GM23338 (cell line): ENCODE measurements around the gene ERH. TPM values are rescaled to one million over a fixed set of nuclear protein-coding genes. Genes with fewer than 3 reads are reported as not detected.

Experiments used
- ATAC-seq: fragments of 200-7000 bp; cut with Tn5 transposase; 3 replicates; pipeline ENCODE4 v1.9.1; 2020
- DNase-seq: peaks from one replicate; pipeline ENCODE4 v3.0.0-alpha.2; 2015; ENCODE audit warnings: low spot score
- H2AFZ ChIP-seq: fragments of 200-600 bp; sonication (generic); 2 replicates; pipeline ENCODE4 v1.8.0; 2016; ENCODE audit warnings: antibody characterized with exemption, mild to moderate bottlenecking, moderate library complexity
- H3F3A ChIP-seq: fragments of 200-600 bp; sonication (generic); replicated peaks from 2 replicates; pipeline ENCODE4 v1.8.0; 2017; ENCODE audit warnings: antibody characterized with exemption, mixed run types, low read depth
- H3K27ac ChIP-seq: fragments of 200-600 bp; sonication (generic); 2 replicates; pipeline ENCODE4 v1.6.1; 2016; ENCODE audit warnings: low read depth
- H3K27me3 ChIP-seq: fragments of 200-600 bp; sonication (generic); 2 replicates; pipeline ENCODE4 v1.8.0; 2016; ENCODE audit warnings: mild to moderate bottlenecking, mixed run types, moderate library complexity; ENCODE audit not compliant: insufficient read depth
- H3K36me3 ChIP-seq: fragments of 200-600 bp; sonication (generic); 2 replicates; pipeline ENCODE4 v1.8.0; 2016; ENCODE audit warnings: mild to moderate bottlenecking; ENCODE audit not compliant: insufficient read depth
- H3K4me1 ChIP-seq: fragments of 200-600 bp; sonication (generic); 2 replicates; pipeline ENCODE4 v1.8.0; 2016; ENCODE audit warnings: mild to moderate bottlenecking, moderate library complexity; ENCODE audit not compliant: insufficient read depth
- H3K4me2 ChIP-seq: fragments of 200-600 bp; sonication (generic); 2 replicates; pipeline ENCODE4 v1.7.1; 2017; ENCODE audit warnings: mixed run types
- H3K4me3 ChIP-seq: fragments of 200-600 bp; sonication (generic); 2 replicates; pipeline ENCODE4 v1.6.1; 2016; ENCODE audit warnings: mixed run types
- H3K79me2 ChIP-seq: fragments of 200-600 bp; sonication (generic); replicated peaks from 2 replicates; pipeline ENCODE4 v1.8.0; 2017; ENCODE audit warnings: mild to moderate bottlenecking; ENCODE audit not compliant: insufficient read depth
- H3K9me2 ChIP-seq: fragments of 200-600 bp; sonication (generic); 2 replicates; pipeline ENCODE4 v1.8.0; 2017; ENCODE audit not compliant: insufficient read depth
- H4K20me1 ChIP-seq: fragments of 200-600 bp; sonication (generic); replicated peaks from 2 replicates; pipeline ENCODE4 v1.8.0; 2017; ENCODE audit warnings: mild to moderate bottlenecking; ENCODE audit not compliant: insufficient read depth
- H3K27ac Mint-ChIP-seq: 2 replicates; pipeline ENCODE4 v1.8.0; 2020; ENCODE audit warnings: inconsistent platforms, mild to moderate bottlenecking, moderate library complexity, mixed read lengths
- H3K27me3 Mint-ChIP-seq: 3 replicates; pipeline ENCODE4 v1.8.0; 2022; ENCODE audit warnings: low read depth, mild to moderate bottlenecking, moderate library complexity, mixed read lengths, inconsistent platforms; ENCODE audit not compliant: insufficient read depth, poor library complexity
- H3K36me3 Mint-ChIP-seq: 3 replicates; pipeline ENCODE4 v1.8.0; 2021; ENCODE audit warnings: low read depth, mild to moderate bottlenecking, inconsistent platforms, moderate library complexity, mixed read lengths
- H3K4me1 Mint-ChIP-seq: 3 replicates; pipeline ENCODE4 v1.8.0; 2020; ENCODE audit warnings: mild to moderate bottlenecking, inconsistent platforms, mixed read lengths
- H3K4me3 Mint-ChIP-seq: 3 replicates; pipeline ENCODE4 v1.8.0; 2021; ENCODE audit warnings: moderate library complexity, mild to moderate bottlenecking, inconsistent platforms, mixed read lengths
- H3K9me3 Mint-ChIP-seq: 3 replicates; pipeline ENCODE4 v1.8.0; 2020; ENCODE audit warnings: moderate library complexity, mild to moderate bottlenecking, inconsistent platforms, mixed read lengths
- CREB1 ChIP-seq: fragments of 250-450 bp; sonication (Bioruptor Pico); IDR thresholded peaks from 2 replicates; pipeline ENCODE4 v1.5.0; 2020; ENCODE audit warnings: low read depth, mild to moderate bottlenecking, moderate library complexity
- EZH2 ChIP-seq: fragments of 200-600 bp; sonication (generic); IDR thresholded peaks from one replicate; pipeline ENCODE4 v1.8.0; 2017; ENCODE audit warnings: antibody characterized with exemption, mild to moderate bottlenecking, low read depth; ENCODE audit not compliant: unreplicated experiment
- EZH2phosphoT487 ChIP-seq: fragments of 200-600 bp; sonication (generic); IDR thresholded peaks from one replicate; pipeline ENCODE4 v1.8.1; 2018; ENCODE audit warnings: antibody characterized with exemption; ENCODE audit not compliant: unreplicated experiment
- JUNB ChIP-seq: IDR thresholded peaks from one replicate; pipeline ENCODE4 v1.6.1; 2016; ENCODE audit warnings: antibody characterized with exemption; ENCODE audit not compliant: unreplicated experiment
- NANOG ChIP-seq: IDR thresholded peaks from 2 replicates; pipeline ENCODE4 v1.6.1; 2016; ENCODE audit warnings: antibody characterized with exemption, borderline replicate concordance
- ZNF114 ChIP-seq: fragments of 250-450 bp; sonication (Bioruptor Pico); IDR thresholded peaks from 2 replicates; pipeline ENCODE4 v1.5.0; 2020; ENCODE audit warnings: mild to moderate bottlenecking, moderate library complexity
- ZNF331 ChIP-seq: fragments of 250-450 bp; sonication (Bioruptor Pico); IDR thresholded peaks from 2 replicates; pipeline ENCODE4 v1.5.0; 2020; ENCODE audit warnings: low read depth, mild to moderate bottlenecking, moderate library complexity
- ZNF462 ChIP-seq: fragments of 250-450 bp; sonication (Bioruptor Pico); IDR thresholded peaks from 2 replicates; pipeline ENCODE4 v1.5.0; 2020; ENCODE audit warnings: mild to moderate bottlenecking, moderate library complexity
- polyA plus RNA-seq: library from polyadenylated mRNA; unstranded; fragments of >200 nt; fragmentation: Nextera tagmentation; extraction: Ambion mirVana; gene quantifications from 2 replicates; pipeline ENCODE4 v1.2.1, GENCODE V29; 2016
- total RNA-seq: library from RNA; depleted of rRNA; stranded (reverse); fragments of >200 nt; shearing (Covaris generic); gene quantifications from 2 replicates; pipeline ENCODE4 v1.2.3, GENCODE V29; 2014
- TF ChIP-seq, protein P1 (sequence below): IDR thresholded peaks from 2 replicates; pipeline ENCODE4 v1.6.1; 2016; ENCODE audit warnings: antibody characterized with exemption

Gene ERH
- total and polyA plus RNA-seq, 2 experiments from 2014 or later, result 188 to 545 TPM

DNA sequence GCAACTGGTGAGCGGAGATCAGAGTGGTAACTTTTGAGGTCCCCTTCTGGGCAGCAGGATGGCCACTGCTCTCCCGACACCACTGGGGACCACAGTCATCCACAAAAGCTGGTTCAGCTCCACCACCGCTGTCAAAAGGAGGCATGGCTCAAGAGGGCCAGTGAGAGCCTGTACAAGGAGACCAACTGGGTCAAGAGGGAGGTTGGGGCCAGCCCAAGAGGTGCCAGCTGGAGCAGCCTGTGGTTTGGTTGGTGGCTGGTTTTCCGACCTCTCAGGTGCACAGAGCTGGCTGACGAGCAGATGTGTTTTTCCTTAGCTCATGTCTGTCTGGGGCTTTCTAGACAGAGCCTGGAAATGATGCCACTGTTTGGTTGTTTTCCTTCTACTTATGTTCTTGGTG lies 60.1 kb downstream of the ERH start:
- Mint-ChIP-seq H3K36me3 (no peaks in the 10 kb centered on the region), H3K9me3 (no peaks in the 10 kb centered on the region), H3K27ac (no peak overlapping the region), H3K4me1 (no peaks in the 10 kb centered on the region; the same call in 1 of the 3 replicates), H3K4me3 (no peak overlapping the region), H3K27me3 (no peaks in the 10 kb centered on the region)
- no peak overlapping the region for H3K4me3 ChIP-seq
- H3F3A ChIP-seq, result no peaks in the 10 kb centered on the region
- no peaks in the 10 kb centered on the region for H3K36me3 ChIP-seq
- H3K79me2 ChIP-seq, result no peaks in the 10 kb centered on the region
- H3K27me3 ChIP-seq, result no peaks in the 10 kb centered on the region
- no peak overlapping the region for H3K27ac ChIP-seq
- no peak for ATAC-seq
- H3K9me2 ChIP-seq, result no peaks in the 10 kb centered on the region
- H2AFZ ChIP-seq, result no peak overlapping the region
- no peak for DNase-seq
- no peaks in the 10 kb centered on the region for H3K4me1 ChIP-seq
- no peak for TF ChIP-seq EZH2phosphoT487
- no peak for TF ChIP-seq ZNF114
- no peak for TF ChIP-seq ZNF331 (CRISPR knock-in tag)
- no peak for TF ChIP-seq CREB1 (CRISPR knock-in tag)
- TF ChIP-seq ZNF462 (CRISPR knock-in tag), result no peak
- no peak for TF ChIP-seq JUNB
- TF ChIP-seq EZH2, result no peak
- TF ChIP-seq NANOG, result no peak
- H4K20me1 ChIP-seq, result no peaks in the 10 kb centered on the region
- H3K4me2 ChIP-seq, result no peak overlapping the region

DNA sequence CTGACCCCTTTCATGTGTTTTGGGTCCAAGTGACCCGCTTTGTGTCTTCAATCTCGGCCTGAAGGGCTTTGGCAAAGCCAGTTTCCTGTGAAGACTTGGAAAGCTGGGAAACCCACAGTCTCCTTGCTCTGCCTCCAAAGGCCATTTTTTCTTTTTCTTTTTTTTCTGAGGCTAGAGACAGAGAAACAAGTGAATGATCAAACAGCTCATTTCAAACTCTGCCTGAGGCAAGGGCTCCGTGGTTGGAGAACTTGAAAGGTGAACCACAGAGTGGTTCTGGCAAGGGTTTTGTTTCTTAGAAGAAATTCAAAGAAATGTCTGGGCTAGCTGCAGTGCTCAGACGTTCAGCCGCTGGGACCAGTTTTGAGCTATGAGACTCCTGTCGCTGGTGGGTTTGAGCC lies 62.7 kb downstream of the ERH start:
- Histone ChIP-seq H3K4me3 (no peak overlapping the region), H3K79me2 (no peaks in the 10 kb centered on the region), H3F3A (no peaks in the 10 kb centered on the region), H3K9me2 (no peaks in the 10 kb centered on the region), H3K27me3 (no peaks in the 10 kb centered on the region), H3K27ac (no peak overlapping the region), H3K36me3 (no peaks in the 10 kb centered on the region), H3K4me1 (no peaks in the 10 kb centered on the region), H3K4me2 (no peak overlapping the region), H2AFZ (no peak overlapping the region), H4K20me1 (no peaks in the 10 kb centered on the region)
- ATAC-seq (no peak), DNase-seq (no peak)
- Mint-ChIP-seq H3K4me3 (no peak overlapping the region), H3K9me3 (no peaks in the 10 kb centered on the region), H3K4me1 (no peaks in the 10 kb centered on the region; the same call in 2 of the 3 replicates), H3K27ac (no peak overlapping the region), H3K36me3 (no peaks in the 10 kb centered on the region), H3K27me3 (no peaks in the 10 kb centered on the region)
- TF ChIP-seq NANOG (no peak), EZH2phosphoT487 (no peak), ZNF114 (no peak)
- TF ChIP-seq, protein P1, sequence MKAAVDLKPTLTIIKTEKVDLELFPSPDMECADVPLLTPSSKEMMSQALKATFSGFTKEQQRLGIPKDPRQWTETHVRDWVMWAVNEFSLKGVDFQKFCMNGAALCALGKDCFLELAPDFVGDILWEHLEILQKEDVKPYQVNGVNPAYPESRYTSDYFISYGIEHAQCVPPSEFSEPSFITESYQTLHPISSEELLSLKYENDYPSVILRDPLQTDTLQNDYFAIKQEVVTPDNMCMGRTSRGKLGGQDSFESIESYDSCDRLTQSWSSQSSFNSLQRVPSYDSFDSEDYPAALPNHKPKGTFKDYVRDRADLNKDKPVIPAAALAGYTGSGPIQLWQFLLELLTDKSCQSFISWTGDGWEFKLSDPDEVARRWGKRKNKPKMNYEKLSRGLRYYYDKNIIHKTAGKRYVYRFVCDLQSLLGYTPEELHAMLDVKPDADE, result no peak
